Right renal pelvis (tissue), 4 donors: ENCODE results near the gene BBOX1. TPM values are rescaled to one million over a fixed set of nuclear protein-coding genes. Genes with fewer than 3 reads are reported as not detected.
"Not testable (repeated sequence)": the region's sequence is repeated elsewhere in the genome, so short reads cannot be mapped to it uniquely, and the experiment has no call there.

Experiments
- DNase-seq, 4 donors: peaks; one replicate each; pipeline ENCODE4 v3.0.0-alpha.2; 2013; ENCODE audit warnings: low read depth in 4 of 4, low spot score in 3 of 4, missing footprints in 1 of 4
- polyA plus RNA-seq, 4 donors: library from polyadenylated mRNA; unstranded; fragments of 120-200 nt; gene quantifications; one replicate each; pipeline ENCODE4 v1.2.1, GENCODE V29; 2013; ENCODE audit not compliant: insufficient read length in 4 of 4

BBOX1 gene
- polyA plus RNA-seq, 4 donors, result 45.1 to 71.3 (median 51.4) TPM

- no peak for DNase-seq
Observed at GRCh38 chr11:27174672-27175210, 134.1 kb downstream of the BBOX1 start.

GRCh38 chr11:27175562-27175961 lies 134.9 kb downstream of the BBOX1 start:
- DNase-seq, result not testable (repeated sequence)

Other genes starting within 250 kb of the BBOX1 start
- 10 to 100 TPM; 18.7 to 28.1 (median 24.3) TPM for gene FIBIN, start 46.7 kb upstream of the BBOX1 start, polyA plus RNA-seq